GM10266 (cell line): ENCODE results near the gene CLRN1.

Experiments used
- DNase-seq: peaks from one replicate; pipeline ENCODE4 v3.0.0; 2012; ENCODE audit errors: extremely low spot score
- TF ChIP-seq, protein P1 (sequence below): IDR thresholded peaks from 2 replicates; pipeline ENCODE4 v1.5.1; 2012; ENCODE audit warnings: mild to moderate bottlenecking, low read depth; ENCODE audit not compliant: control insufficient read depth, insufficient read depth; ENCODE audit errors: missing control alignments

CLRN1 gene

DNA sequence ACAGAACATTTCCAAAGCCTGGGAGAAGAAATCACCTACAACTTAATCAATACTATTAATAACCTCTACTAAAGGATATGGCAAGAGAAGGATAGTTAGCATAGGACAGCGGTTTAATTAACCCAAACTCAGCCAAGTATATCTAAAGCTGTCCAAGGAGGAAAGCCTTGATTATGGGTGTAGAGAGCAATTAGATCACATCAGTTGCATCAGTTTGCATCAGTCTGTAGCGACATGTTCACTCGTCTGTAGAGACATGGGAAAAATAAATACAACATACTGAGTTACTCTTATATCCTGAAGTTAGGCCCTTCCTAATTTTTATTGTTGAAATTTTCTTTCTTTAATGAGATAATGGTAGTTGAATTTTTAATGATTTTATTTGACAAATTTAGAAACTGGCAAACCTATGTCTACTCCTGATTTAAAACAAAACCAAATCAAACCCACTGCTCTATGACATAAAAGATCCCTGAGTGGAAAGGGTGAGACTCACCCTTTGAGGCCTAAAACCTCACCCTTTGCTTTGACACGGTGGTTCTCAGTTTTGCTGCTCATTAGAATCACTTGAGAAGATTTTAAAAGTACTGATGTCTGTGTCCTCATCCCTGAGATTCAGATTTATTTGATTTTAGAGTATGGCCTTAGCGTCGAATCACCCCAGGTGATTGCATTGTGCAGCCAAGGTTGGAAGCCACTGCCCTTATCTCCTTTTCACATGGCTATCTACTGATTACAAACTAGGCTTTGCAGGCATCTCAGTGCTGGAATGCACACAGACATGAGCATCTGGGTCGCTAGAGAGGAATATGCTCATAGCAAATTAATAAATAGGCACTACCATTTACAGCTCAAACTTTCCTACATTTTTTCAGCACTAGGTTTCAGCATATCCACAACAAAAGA, 2.8 kb upstream of the CLRN1 start:
- no peak for DNase-seq
- TF ChIP-seq, protein P1, sequence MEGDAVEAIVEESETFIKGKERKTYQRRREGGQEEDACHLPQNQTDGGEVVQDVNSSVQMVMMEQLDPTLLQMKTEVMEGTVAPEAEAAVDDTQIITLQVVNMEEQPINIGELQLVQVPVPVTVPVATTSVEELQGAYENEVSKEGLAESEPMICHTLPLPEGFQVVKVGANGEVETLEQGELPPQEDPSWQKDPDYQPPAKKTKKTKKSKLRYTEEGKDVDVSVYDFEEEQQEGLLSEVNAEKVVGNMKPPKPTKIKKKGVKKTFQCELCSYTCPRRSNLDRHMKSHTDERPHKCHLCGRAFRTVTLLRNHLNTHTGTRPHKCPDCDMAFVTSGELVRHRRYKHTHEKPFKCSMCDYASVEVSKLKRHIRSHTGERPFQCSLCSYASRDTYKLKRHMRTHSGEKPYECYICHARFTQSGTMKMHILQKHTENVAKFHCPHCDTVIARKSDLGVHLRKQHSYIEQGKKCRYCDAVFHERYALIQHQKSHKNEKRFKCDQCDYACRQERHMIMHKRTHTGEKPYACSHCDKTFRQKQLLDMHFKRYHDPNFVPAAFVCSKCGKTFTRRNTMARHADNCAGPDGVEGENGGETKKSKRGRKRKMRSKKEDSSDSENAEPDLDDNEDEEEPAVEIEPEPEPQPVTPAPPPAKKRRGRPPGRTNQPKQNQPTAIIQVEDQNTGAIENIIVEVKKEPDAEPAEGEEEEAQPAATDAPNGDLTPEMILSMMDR, result no peak

DNA sequence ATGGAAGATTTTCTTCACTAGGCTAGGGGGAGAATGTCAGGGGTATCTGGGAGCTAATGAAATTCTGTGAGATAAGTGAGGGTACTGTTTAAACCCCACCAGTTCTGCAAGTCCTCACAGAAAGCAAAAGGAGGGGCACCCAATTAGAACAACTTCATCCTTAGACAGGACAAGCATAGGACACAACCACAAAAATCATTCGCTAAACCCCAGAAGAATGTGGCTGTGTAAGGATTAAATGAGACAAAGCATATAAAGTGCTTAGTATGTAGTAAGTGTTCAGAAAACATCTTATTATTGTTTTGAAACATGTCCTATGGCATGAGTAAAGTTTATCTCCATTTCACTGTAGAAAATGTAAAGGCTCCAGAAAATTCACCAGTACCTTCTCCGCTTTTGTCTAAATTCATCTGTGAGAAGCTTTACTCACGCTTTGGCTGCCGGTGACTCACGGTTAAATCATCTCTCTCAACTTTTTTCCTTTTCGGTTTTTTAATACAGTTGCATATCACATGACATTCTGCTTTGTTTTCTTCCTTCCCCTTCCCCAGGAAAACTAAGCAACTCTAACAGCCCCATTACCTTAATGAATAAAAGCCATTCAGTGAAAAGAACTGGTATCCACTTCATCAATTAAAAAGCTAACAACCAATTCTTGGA, 1.7 kb downstream of the CLRN1 start:
- TF ChIP-seq, protein P1, result no peak
- DNase-seq, result no peak

DNA sequence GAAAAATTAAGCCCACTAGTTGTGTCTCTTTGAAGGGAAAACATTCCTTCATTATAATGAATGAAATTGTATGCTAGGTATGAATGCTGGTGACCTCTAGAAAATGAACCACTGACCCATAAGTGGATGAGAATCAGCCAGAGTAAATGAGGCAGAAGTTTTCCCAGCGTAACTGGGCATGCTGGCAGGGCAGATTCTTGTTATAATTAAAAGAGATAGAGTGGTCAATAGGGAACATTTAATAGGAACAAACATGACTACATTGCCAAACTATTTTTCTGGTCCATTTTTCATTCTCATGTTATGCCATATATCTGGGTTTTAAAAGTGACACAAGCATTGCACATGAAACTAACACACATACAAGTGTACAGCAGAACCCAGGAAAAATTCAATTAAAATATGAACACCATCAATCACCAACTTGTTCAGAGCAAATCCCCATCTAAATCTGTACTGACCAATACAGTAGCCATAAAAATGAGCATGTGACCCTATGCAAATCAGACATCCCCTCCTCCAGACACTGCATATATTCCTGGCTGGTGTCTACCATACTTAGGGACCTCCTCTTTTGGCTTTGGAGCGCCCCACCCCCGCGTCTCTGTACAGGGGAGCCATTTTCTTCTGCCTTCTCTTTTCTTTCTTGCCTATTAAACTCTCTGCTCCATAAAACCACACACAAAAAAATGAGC, 4.0 kb downstream of the CLRN1 start:
- DNase-seq, result no peak
- TF ChIP-seq, protein P1, result no peak

DNA sequence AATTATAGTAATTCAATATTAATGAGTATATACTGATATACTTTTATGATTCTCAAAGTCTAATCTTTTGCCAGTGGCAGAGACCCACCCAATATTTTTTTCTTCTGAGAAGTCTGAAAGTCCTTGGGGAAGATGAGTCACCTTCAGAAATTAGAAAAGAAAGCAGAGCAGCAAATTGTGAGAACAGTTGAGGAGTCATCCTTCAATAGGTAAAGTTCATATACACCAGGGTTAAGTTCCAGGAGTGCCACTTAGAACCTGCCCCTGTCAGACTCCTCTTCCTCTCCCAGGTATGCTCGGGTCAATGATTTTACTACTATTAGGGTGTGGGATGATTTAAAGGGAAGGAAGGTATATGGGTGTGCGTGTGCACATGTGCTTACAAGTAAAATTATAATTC, 7.1 kb downstream of the CLRN1 start:
- DNase-seq, result no peak
- TF ChIP-seq, protein P1, result no peak

DNA sequence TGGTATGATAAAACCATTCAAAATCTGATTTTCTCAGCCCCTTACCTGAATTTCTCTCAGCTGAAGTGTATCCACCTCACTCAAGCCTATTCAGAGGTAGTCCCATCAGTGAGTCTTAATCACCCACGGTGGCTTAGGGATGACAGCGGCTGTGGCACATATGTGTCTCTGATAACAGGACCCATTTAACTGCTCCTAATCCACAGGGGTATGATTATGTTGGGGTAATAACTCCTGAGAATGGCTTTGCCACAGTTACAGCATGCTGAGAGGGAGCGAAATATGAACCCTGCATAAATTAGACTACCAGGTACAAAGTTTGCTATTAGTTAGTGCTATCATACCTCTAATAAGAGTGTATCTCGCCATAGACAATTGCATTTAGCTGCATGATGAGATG, 10.6 kb downstream of the CLRN1 start:
- TF ChIP-seq, protein P1, result no peak
- DNase-seq, result no peak

DNA sequence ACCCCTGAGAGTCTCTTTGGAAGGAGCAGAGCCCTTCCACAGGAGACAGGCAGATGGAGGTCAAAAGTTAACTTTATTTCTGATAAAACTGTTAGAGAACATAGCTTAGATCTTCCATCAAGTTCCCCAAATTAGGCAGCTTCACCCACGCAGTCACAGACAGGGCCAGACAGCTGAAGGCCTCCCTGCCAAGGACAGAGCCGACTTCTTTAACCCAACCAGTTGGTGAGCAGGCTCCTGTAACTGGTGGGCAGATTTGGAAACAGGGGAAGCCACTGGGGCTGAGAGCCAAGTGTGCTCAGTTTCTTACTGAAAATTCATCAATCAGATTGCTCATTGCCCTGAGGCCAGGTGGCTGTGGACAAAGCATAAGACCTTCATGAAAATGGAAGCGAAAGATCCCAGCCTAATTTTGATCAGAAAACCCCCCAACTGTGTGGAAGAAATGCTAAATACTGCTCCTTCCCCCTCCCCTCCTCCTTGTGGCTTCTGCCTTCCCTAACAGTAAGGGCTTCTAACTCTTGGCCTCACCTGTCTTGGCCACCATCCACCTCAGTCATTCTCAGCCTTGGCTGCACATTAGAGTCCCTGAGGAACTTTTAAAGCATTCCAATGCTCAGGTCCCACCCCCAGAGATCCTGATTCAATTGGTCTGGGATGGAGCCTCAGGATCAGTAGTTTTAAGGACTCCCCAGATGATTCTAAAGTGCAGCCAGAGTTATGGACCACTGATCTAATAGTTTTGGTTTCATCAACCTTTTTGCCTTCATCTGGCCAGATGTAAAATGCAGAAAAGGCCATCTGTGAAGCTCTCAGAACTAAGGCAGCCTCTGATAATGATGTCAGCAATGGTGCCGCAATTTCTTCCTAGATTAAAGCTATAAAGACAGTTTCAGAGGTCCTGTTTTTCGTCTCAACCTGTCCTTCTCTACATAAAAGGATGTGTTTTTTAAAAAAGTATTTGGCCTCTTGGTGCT, 11.5 kb downstream of the CLRN1 start:
- TF ChIP-seq, protein P1, result no peak

More for the DNA sequence above, 11.5 kb downstream of the CLRN1 start:
- DNase-seq, result no peak
